GM23338 (cell line): ENCODE measurements around the gene ARHGAP12. TPM values are rescaled to one million over a fixed set of nuclear protein-coding genes. Genes with fewer than 3 reads are reported as not detected.

ENCODE experiments used
- ATAC-seq: fragments of 200-7000 bp; cut with Tn5 transposase; 3 replicates; pipeline ENCODE4 v1.9.1; 2020
- DNase-seq: peaks from one replicate; pipeline ENCODE4 v3.0.0-alpha.2; 2015; ENCODE audit warnings: low spot score
- H2AFZ ChIP-seq: fragments of 200-600 bp; sonication (generic); 2 replicates; pipeline ENCODE4 v1.8.0; 2016; ENCODE audit warnings: antibody characterized with exemption, mild to moderate bottlenecking, moderate library complexity
- H3F3A ChIP-seq: fragments of 200-600 bp; sonication (generic); replicated peaks from 2 replicates; pipeline ENCODE4 v1.8.0; 2017; ENCODE audit warnings: antibody characterized with exemption, mixed run types, low read depth
- H3K27ac ChIP-seq: fragments of 200-600 bp; sonication (generic); 2 replicates; pipeline ENCODE4 v1.6.1; 2016; ENCODE audit warnings: low read depth
- H3K27me3 ChIP-seq: fragments of 200-600 bp; sonication (generic); 2 replicates; pipeline ENCODE4 v1.8.0; 2016; ENCODE audit warnings: mild to moderate bottlenecking, mixed run types, moderate library complexity; ENCODE audit not compliant: insufficient read depth
- H3K36me3 ChIP-seq: fragments of 200-600 bp; sonication (generic); 2 replicates; pipeline ENCODE4 v1.8.0; 2016; ENCODE audit warnings: mild to moderate bottlenecking; ENCODE audit not compliant: insufficient read depth
- H3K4me1 ChIP-seq: fragments of 200-600 bp; sonication (generic); 2 replicates; pipeline ENCODE4 v1.8.0; 2016; ENCODE audit warnings: mild to moderate bottlenecking, moderate library complexity; ENCODE audit not compliant: insufficient read depth
- H3K4me2 ChIP-seq: fragments of 200-600 bp; sonication (generic); 2 replicates; pipeline ENCODE4 v1.7.1; 2017; ENCODE audit warnings: mixed run types
- H3K4me3 ChIP-seq: fragments of 200-600 bp; sonication (generic); 2 replicates; pipeline ENCODE4 v1.6.1; 2016; ENCODE audit warnings: mixed run types
- H3K79me2 ChIP-seq: fragments of 200-600 bp; sonication (generic); replicated peaks from 2 replicates; pipeline ENCODE4 v1.8.0; 2017; ENCODE audit warnings: mild to moderate bottlenecking; ENCODE audit not compliant: insufficient read depth
- H3K9me2 ChIP-seq: fragments of 200-600 bp; sonication (generic); 2 replicates; pipeline ENCODE4 v1.8.0; 2017; ENCODE audit not compliant: insufficient read depth
- H4K20me1 ChIP-seq: fragments of 200-600 bp; sonication (generic); replicated peaks from 2 replicates; pipeline ENCODE4 v1.8.0; 2017; ENCODE audit warnings: mild to moderate bottlenecking; ENCODE audit not compliant: insufficient read depth
- H3K27ac Mint-ChIP-seq: 2 replicates; pipeline ENCODE4 v1.8.0; 2020; ENCODE audit warnings: inconsistent platforms, mild to moderate bottlenecking, moderate library complexity, mixed read lengths
- H3K27me3 Mint-ChIP-seq: 3 replicates; pipeline ENCODE4 v1.8.0; 2022; ENCODE audit warnings: low read depth, mild to moderate bottlenecking, moderate library complexity, mixed read lengths, inconsistent platforms; ENCODE audit not compliant: insufficient read depth, poor library complexity
- H3K36me3 Mint-ChIP-seq: 3 replicates; pipeline ENCODE4 v1.8.0; 2021; ENCODE audit warnings: low read depth, mild to moderate bottlenecking, inconsistent platforms, moderate library complexity, mixed read lengths
- H3K4me1 Mint-ChIP-seq: 3 replicates; pipeline ENCODE4 v1.8.0; 2020; ENCODE audit warnings: mild to moderate bottlenecking, inconsistent platforms, mixed read lengths
- H3K4me3 Mint-ChIP-seq: 3 replicates; pipeline ENCODE4 v1.8.0; 2021; ENCODE audit warnings: moderate library complexity, mild to moderate bottlenecking, inconsistent platforms, mixed read lengths
- H3K9me3 Mint-ChIP-seq: 3 replicates; pipeline ENCODE4 v1.8.0; 2020; ENCODE audit warnings: moderate library complexity, mild to moderate bottlenecking, inconsistent platforms, mixed read lengths
- CREB1 ChIP-seq: fragments of 250-450 bp; sonication (Bioruptor Pico); IDR thresholded peaks from 2 replicates; pipeline ENCODE4 v1.5.0; 2020; ENCODE audit warnings: low read depth, mild to moderate bottlenecking, moderate library complexity
- EZH2 ChIP-seq: fragments of 200-600 bp; sonication (generic); IDR thresholded peaks from one replicate; pipeline ENCODE4 v1.8.0; 2017; ENCODE audit warnings: antibody characterized with exemption, mild to moderate bottlenecking, low read depth; ENCODE audit not compliant: unreplicated experiment
- EZH2phosphoT487 ChIP-seq: fragments of 200-600 bp; sonication (generic); IDR thresholded peaks from one replicate; pipeline ENCODE4 v1.8.1; 2018; ENCODE audit warnings: antibody characterized with exemption; ENCODE audit not compliant: unreplicated experiment
- JUNB ChIP-seq: IDR thresholded peaks from one replicate; pipeline ENCODE4 v1.6.1; 2016; ENCODE audit warnings: antibody characterized with exemption; ENCODE audit not compliant: unreplicated experiment
- NANOG ChIP-seq: IDR thresholded peaks from 2 replicates; pipeline ENCODE4 v1.6.1; 2016; ENCODE audit warnings: antibody characterized with exemption, borderline replicate concordance
- POLR2AphosphoS5 ChIP-seq: IDR thresholded peaks from 2 replicates; pipeline ENCODE4 v1.6.1; 2016; ENCODE audit warnings: antibody characterized with exemption, low read depth
- STAT1 ChIP-seq: IDR thresholded peaks from one replicate; pipeline ENCODE4 v1.6.1; 2016; ENCODE audit warnings: antibody characterized with exemption; ENCODE audit not compliant: unreplicated experiment
- ZNF114 ChIP-seq: fragments of 250-450 bp; sonication (Bioruptor Pico); IDR thresholded peaks from 2 replicates; pipeline ENCODE4 v1.5.0; 2020; ENCODE audit warnings: mild to moderate bottlenecking, moderate library complexity
- ZNF331 ChIP-seq: fragments of 250-450 bp; sonication (Bioruptor Pico); IDR thresholded peaks from 2 replicates; pipeline ENCODE4 v1.5.0; 2020; ENCODE audit warnings: low read depth, mild to moderate bottlenecking, moderate library complexity
- ZNF462 ChIP-seq: fragments of 250-450 bp; sonication (Bioruptor Pico); IDR thresholded peaks from 2 replicates; pipeline ENCODE4 v1.5.0; 2020; ENCODE audit warnings: mild to moderate bottlenecking, moderate library complexity
- polyA plus RNA-seq: library from polyadenylated mRNA; unstranded; fragments of >200 nt; fragmentation: Nextera tagmentation; extraction: Ambion mirVana; gene quantifications from 2 replicates; pipeline ENCODE4 v1.2.1, GENCODE V29; 2016
- total RNA-seq: library from RNA; depleted of rRNA; stranded (reverse); fragments of >200 nt; shearing (Covaris generic); gene quantifications from 2 replicates; pipeline ENCODE4 v1.2.3, GENCODE V29; 2014
- TF ChIP-seq, protein P1 (sequence below), 2 experiments: fragments of 200-600 bp in 1 of 2; sonication (generic) in 1 of 2; conservative IDR thresholded peaks; 2 replicates each; pipeline versions ENCODE4 v1.5.1 to v1.6.1; 2016 to 2017; ENCODE audit warnings: antibody characterized with exemption in 2 of 2, low read depth in 2 of 2, mild to moderate bottlenecking in 2 of 2, moderate library complexity in 1 of 2
- TF ChIP-seq, protein P2 (sequence below): IDR thresholded peaks from one replicate; pipeline ENCODE4 v1.6.1; 2018; ENCODE audit warnings: antibody characterized with exemption; ENCODE audit not compliant: unreplicated experiment
- TF ChIP-seq, protein P3 (sequence below): IDR thresholded peaks from 2 replicates; pipeline ENCODE4 v1.6.1; 2016; ENCODE audit warnings: antibody characterized with exemption

ARHGAP12 gene
- total and polyA plus RNA-seq, 2 experiments from 2014 or later: 27.5 to 50.7 TPM

DNA sequence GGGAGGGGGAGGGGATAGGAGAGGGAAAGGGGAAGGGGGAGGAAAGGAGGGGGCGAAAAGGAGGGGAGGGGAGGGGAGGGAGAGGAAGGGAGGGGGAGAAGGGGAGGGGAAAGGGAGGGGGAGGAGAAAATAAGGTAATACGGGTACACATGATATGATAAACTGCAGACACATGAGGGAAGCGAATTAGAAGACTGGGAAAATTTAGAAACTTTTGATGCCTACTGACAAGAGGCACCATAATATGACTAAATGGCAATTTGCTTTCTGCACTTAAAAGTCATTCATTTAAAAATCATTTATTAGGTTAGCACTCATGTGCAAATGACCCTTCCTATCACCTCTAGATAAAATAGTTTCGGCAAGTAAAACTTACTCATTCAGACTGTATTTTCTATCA, 73.6 kb downstream of the ARHGAP12 start:
- Mint-ChIP-seq H3K9me3 (no peaks in the 10 kb centered on the region), H3K36me3 (peaks cover 9% of the 10 kb centered on the region; the same call in 2 of the 3 replicates), H3K4me1 (peaks cover 11% of the 10 kb centered on the region; the same call in 2 of the 3 replicates), H3K27ac (no peak overlapping the region), H3K4me3 (no peak overlapping the region), H3K27me3 (peaks cover 1% of the 10 kb centered on the region)
- Histone ChIP-seq H4K20me1 (no peaks in the 10 kb centered on the region), H3K4me2 (no peak overlapping the region), H3K27me3 (no peaks in the 10 kb centered on the region), H3K4me1 (no peaks in the 10 kb centered on the region), H3K9me2 (no peaks in the 10 kb centered on the region), H3K36me3 (no peaks in the 10 kb centered on the region), H3K27ac (no peak overlapping the region), H3K79me2 (peaks cover 80% of the 10 kb centered on the region), H3K4me3 (no peak overlapping the region), H2AFZ (no peak overlapping the region), H3F3A (no peaks in the 10 kb centered on the region)
- ATAC-seq (no peak), DNase-seq (peak; percentile 13)
- TF ChIP-seq STAT1: no peak
- TF ChIP-seq, protein P1, sequence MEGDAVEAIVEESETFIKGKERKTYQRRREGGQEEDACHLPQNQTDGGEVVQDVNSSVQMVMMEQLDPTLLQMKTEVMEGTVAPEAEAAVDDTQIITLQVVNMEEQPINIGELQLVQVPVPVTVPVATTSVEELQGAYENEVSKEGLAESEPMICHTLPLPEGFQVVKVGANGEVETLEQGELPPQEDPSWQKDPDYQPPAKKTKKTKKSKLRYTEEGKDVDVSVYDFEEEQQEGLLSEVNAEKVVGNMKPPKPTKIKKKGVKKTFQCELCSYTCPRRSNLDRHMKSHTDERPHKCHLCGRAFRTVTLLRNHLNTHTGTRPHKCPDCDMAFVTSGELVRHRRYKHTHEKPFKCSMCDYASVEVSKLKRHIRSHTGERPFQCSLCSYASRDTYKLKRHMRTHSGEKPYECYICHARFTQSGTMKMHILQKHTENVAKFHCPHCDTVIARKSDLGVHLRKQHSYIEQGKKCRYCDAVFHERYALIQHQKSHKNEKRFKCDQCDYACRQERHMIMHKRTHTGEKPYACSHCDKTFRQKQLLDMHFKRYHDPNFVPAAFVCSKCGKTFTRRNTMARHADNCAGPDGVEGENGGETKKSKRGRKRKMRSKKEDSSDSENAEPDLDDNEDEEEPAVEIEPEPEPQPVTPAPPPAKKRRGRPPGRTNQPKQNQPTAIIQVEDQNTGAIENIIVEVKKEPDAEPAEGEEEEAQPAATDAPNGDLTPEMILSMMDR (conservative IDR thresholded peaks at IDR 0.05; ENCODE audit: low read depth in 2 of 2): no peak
- TF ChIP-seq ZNF331 (CRISPR knock-in tag): no peak
- TF ChIP-seq, protein P2, sequence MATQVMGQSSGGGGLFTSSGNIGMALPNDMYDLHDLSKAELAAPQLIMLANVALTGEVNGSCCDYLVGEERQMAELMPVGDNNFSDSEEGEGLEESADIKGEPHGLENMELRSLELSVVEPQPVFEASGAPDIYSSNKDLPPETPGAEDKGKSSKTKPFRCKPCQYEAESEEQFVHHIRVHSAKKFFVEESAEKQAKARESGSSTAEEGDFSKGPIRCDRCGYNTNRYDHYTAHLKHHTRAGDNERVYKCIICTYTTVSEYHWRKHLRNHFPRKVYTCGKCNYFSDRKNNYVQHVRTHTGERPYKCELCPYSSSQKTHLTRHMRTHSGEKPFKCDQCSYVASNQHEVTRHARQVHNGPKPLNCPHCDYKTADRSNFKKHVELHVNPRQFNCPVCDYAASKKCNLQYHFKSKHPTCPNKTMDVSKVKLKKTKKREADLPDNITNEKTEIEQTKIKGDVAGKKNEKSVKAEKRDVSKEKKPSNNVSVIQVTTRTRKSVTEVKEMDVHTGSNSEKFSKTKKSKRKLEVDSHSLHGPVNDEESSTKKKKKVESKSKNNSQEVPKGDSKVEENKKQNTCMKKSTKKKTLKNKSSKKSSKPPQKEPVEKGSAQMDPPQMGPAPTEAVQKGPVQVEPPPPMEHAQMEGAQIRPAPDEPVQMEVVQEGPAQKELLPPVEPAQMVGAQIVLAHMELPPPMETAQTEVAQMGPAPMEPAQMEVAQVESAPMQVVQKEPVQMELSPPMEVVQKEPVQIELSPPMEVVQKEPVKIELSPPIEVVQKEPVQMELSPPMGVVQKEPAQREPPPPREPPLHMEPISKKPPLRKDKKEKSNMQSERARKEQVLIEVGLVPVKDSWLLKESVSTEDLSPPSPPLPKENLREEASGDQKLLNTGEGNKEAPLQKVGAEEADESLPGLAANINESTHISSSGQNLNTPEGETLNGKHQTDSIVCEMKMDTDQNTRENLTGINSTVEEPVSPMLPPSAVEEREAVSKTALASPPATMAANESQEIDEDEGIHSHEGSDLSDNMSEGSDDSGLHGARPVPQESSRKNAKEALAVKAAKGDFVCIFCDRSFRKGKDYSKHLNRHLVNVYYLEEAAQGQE: no peak
- no peak for TF ChIP-seq ZNF462 (CRISPR knock-in tag)
- TF ChIP-seq, protein P3, sequence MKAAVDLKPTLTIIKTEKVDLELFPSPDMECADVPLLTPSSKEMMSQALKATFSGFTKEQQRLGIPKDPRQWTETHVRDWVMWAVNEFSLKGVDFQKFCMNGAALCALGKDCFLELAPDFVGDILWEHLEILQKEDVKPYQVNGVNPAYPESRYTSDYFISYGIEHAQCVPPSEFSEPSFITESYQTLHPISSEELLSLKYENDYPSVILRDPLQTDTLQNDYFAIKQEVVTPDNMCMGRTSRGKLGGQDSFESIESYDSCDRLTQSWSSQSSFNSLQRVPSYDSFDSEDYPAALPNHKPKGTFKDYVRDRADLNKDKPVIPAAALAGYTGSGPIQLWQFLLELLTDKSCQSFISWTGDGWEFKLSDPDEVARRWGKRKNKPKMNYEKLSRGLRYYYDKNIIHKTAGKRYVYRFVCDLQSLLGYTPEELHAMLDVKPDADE: no peak
- no peak for TF ChIP-seq POLR2AphosphoS5
- TF ChIP-seq JUNB: no peak
- TF ChIP-seq NANOG: no peak
- TF ChIP-seq CREB1 (CRISPR knock-in tag): no peak
- TF ChIP-seq ZNF114 (CRISPR knock-in tag): no peak
- no peak for TF ChIP-seq EZH2
- TF ChIP-seq EZH2phosphoT487: no peak
